HepG2 (cell line): ENCODE results near the gene TYMP. TPM values are rescaled to one million over a fixed set of nuclear protein-coding genes. Genes with fewer than 3 reads are reported as not detected.

Experiments used
- ATAC-seq: fragments of 200-7000 bp; cut with Tn5 transposase; 3 replicates; pipeline ENCODE4 v1.9.1; 2020; ENCODE audit warnings: mild to moderate bottlenecking, moderate library complexity
- BruUV-seq: library from RNA; stranded (reverse); fragments of 400-500 nt; replicated peaks from 2 replicates; lab custom pipeline; 2021; lab: Mats Ljungman, UMichigan
- CTCF ChIA-PET: fragments of 300-600 bp; formaldehyde crosslinking; extraction: SDS; loops from one replicate; lab custom pipeline; 2021; ENCODE audit warnings: low total read pairs, inconsistent platforms, low intra/inter-chr PET ratio; lab: Yijun Ruan, JAX
- POLR2A ChIA-PET: fragments of 350-600 bp; sonication (Branson Sonifier 250); formaldehyde crosslinking; loops from one replicate; lab custom pipeline; 2020; ENCODE audit warnings: antibody characterized with exemption, inconsistent platforms; lab: Yijun Ruan, JAX
- DNase-seq: peaks from one replicate; pipeline ENCODE4 v3.0.0-alpha.2; 2015; ENCODE audit warnings: low spot score
- FAIRE-seq: peaks from 3 replicates; lab custom pipeline; 2011; peaks lifted over from hg19 to GRCh38; lab: Jason Lieb, UNC
- H2AFZ ChIP-seq: one replicate; pipeline ENCODE4 v1.6.1; 2011; ENCODE audit warnings: low read length, inconsistent platforms
- H3K27ac ChIP-seq: fragments of 300-600 bp; 3 replicates; pipeline ENCODE4 v1.8.0; 2011; ENCODE audit warnings: mixed run types, mild to moderate bottlenecking, mixed read lengths, low read length, inconsistent platforms; ENCODE audit not compliant: insufficient read depth; ENCODE audit errors: extremely low read length
- H3K27me3 ChIP-seq, 2 experiments: fragments of 200-600 bp in 1 of 2; 2 replicates in 1 of 2; 3 replicates in 1 of 2; pipeline versions ENCODE4 v1.6.0 to v1.8.0; 2011; ENCODE audit warnings: low read length in 2 of 2, mild to moderate bottlenecking in 2 of 2, moderate library complexity in 2 of 2, inconsistent platforms in 1 of 2; ENCODE audit not compliant: insufficient read depth in 2 of 2, control insufficient read depth in 1 of 2
- H3K36me3 ChIP-seq, 2 experiments: fragments of 200-600 bp in 1 of 2; replicated peaks in 1 of 2; 2 replicates in 1 of 2; 3 replicates in 1 of 2; pipeline versions ENCODE4 v1.5.1 to v1.8.0; 2011; ENCODE audit warnings: low read length in 2 of 2, inconsistent platforms in 1 of 2; ENCODE audit not compliant: insufficient read depth in 2 of 2, control insufficient read depth in 1 of 2
- H3K4me1 ChIP-seq: 2 replicates; pipeline ENCODE4 v1.5.1; 2012; ENCODE audit warnings: low read length, inconsistent platforms; ENCODE audit not compliant: insufficient read depth
- H3K4me2 ChIP-seq: 2 replicates; pipeline ENCODE4 v1.6.0; 2011; ENCODE audit warnings: low read depth, low read length, inconsistent platforms
- H3K4me3 ChIP-seq, 3 experiments: fragments of 200-600 bp in 1 of 3; sonication (generic), shearing (Covaris generic) in 1 of 3; replicated peaks in 1 of 3; 2 replicates each; pipeline ENCODE4 v1.5.1; 2011 to 2016; ENCODE audit warnings: low read length in 3 of 3, inconsistent platforms in 2 of 3, low read depth in 2 of 3, mild to moderate bottlenecking in 2 of 3, control low read depth in 1 of 3, mixed read lengths in 1 of 3; ENCODE audit not compliant: insufficient read depth in 1 of 3
- H3K79me2 ChIP-seq: one replicate; pipeline ENCODE4 v1.6.1; 2011; ENCODE audit warnings: low read length, inconsistent platforms; ENCODE audit not compliant: insufficient read depth
- H3K9ac ChIP-seq: 2 replicates; pipeline ENCODE4 v1.6.0; 2011; ENCODE audit warnings: mild to moderate bottlenecking, low read depth, low read length, inconsistent platforms; ENCODE audit not compliant: insufficient read depth
- H3K9me3 ChIP-seq: 2 replicates; pipeline ENCODE4 v1.5.1; 2012; ENCODE audit warnings: mild to moderate bottlenecking, low read length
- H4K20me1 ChIP-seq: 2 replicates; pipeline ENCODE4 v1.6.0; 2011; ENCODE audit warnings: inconsistent platforms, mild to moderate bottlenecking, low read length, moderate library complexity; ENCODE audit not compliant: insufficient read depth
- ATF5 ChIP-seq: sonication (generic); formaldehyde crosslinking; IDR thresholded peaks from 2 replicates; pipeline ENCODE4 v1.4.0; 2020; ENCODE audit warnings: mild to moderate bottlenecking, low read depth, missing genetic modification reagents
- CBFB ChIP-seq: sonication (generic); formaldehyde crosslinking; IDR thresholded peaks from 2 replicates; pipeline ENCODE4 v1.4.0; 2020; ENCODE audit warnings: missing genetic modification reagents
- CC2D1A ChIP-seq: sonication (generic); formaldehyde crosslinking; IDR thresholded peaks from 2 replicates; pipeline ENCODE4 v1.8.1; 2023; ENCODE audit warnings: mild to moderate bottlenecking, missing genetic modification reagents
- DDIT3 ChIP-seq: sonication (generic); formaldehyde crosslinking; IDR thresholded peaks from 2 replicates; pipeline ENCODE4 v1.4.0; 2020; ENCODE audit warnings: mild to moderate bottlenecking, missing genetic modification reagents
- DRAP1 ChIP-seq: IDR thresholded peaks from 2 replicates; pipeline ENCODE4 v1.6.1; 2016; ENCODE audit warnings: missing genetic modification reagents, missing compliant biosample characterization
- EP300 ChIP-seq, 3 experiments: sonication (generic) in 1 of 3; formaldehyde crosslinking in 1 of 3; IDR thresholded peaks; 2 replicates each; pipeline versions ENCODE4 v1.5.1 to v1.6.1; 2011 to 2020; ENCODE audit warnings: low read depth in 2 of 3, low read length in 2 of 3, borderline replicate concordance in 1 of 3, improper control_type of control experiment in 1 of 3, mild to moderate bottlenecking in 1 of 3, missing genetic modification reagents in 1 of 3, moderate library complexity in 1 of 3
- FOXM1 ChIP-seq: sonication (generic); formaldehyde crosslinking; IDR thresholded peaks from 2 replicates; pipeline ENCODE4 v1.5.0; 2020; ENCODE audit warnings: missing genetic modification reagents
- HNF1B ChIP-seq: sonication (generic); formaldehyde crosslinking; IDR thresholded peaks from 2 replicates; pipeline ENCODE4 v1.5.1; 2020; ENCODE audit warnings: mild to moderate bottlenecking, moderate library complexity, missing genetic modification reagents
- HNRNPL ChIP-seq: fragments of 200-400 bp; formaldehyde crosslinking; IDR thresholded peaks from 2 replicates; pipeline ENCODE4 v1.6.1; 2017; ENCODE audit warnings: mild to moderate bottlenecking, low read depth, low read length
- HOXA5 ChIP-seq: sonication (generic); formaldehyde crosslinking; IDR thresholded peaks from 2 replicates; pipeline ENCODE4 v1.4.0; 2020; ENCODE audit warnings: missing genetic modification reagents
- MAX ChIP-seq: IDR thresholded peaks from 2 replicates; pipeline ENCODE4 v1.6.1; 2012; ENCODE audit warnings: inconsistent platforms
- NPAS2 ChIP-seq: sonication (generic); formaldehyde crosslinking; IDR thresholded peaks from 2 replicates; pipeline ENCODE4 v1.8.0; 2022; ENCODE audit warnings: mild to moderate bottlenecking, missing genetic modification reagents, borderline replicate concordance
- NR2F1 ChIP-seq, 2 experiments: fragments of 450-650 bp in 1 of 2; formaldehyde crosslinking in 1 of 2; IDR thresholded peaks; 2 replicates each; pipeline versions ENCODE4 v1.5.0 to v1.6.1; 2016 to 2020; ENCODE audit warnings: mild to moderate bottlenecking in 1 of 2, missing compliant biosample characterization in 1 of 2, missing genetic modification reagents in 1 of 2, moderate library complexity in 1 of 2
- RCOR2 ChIP-seq: IDR thresholded peaks from 2 replicates; pipeline ENCODE4 v1.6.1; 2016; ENCODE audit warnings: missing biosample characterization, missing genetic modification reagents
- RFXANK ChIP-seq: IDR thresholded peaks from 2 replicates; pipeline ENCODE4 v1.6.1; 2016
- SP1 ChIP-seq, 2 experiments: fragments of 450-650 bp in 1 of 2; sonication (generic) in 1 of 2; formaldehyde crosslinking in 1 of 2; IDR thresholded peaks; 2 replicates each; pipeline versions ENCODE4 v1.4.0 to v1.6.1; 2016 to 2020; ENCODE audit warnings: missing genetic modification reagents in 1 of 2
- TAF1 ChIP-seq: sonication (generic); formaldehyde crosslinking; IDR thresholded peaks from 2 replicates; pipeline ENCODE4 v1.4.0; 2020; ENCODE audit warnings: missing genetic modification reagents
- THAP7 ChIP-seq: sonication (generic); formaldehyde crosslinking; IDR thresholded peaks from 2 replicates; pipeline ENCODE4 v1.8.1; 2023; ENCODE audit warnings: mild to moderate bottlenecking, missing genetic modification reagents
- TP53 ChIP-seq: sonication (generic); formaldehyde crosslinking; conservative IDR thresholded peaks from 2 replicates; pipeline ENCODE4 v1.4.0; 2020; ENCODE audit warnings: missing genetic modification reagents
- ZNF607 ChIP-seq: sonication (generic); formaldehyde crosslinking; IDR thresholded peaks from 2 replicates; pipeline ENCODE4 v1.5.1; 2020; ENCODE audit warnings: missing genetic modification reagents, mild to moderate bottlenecking, borderline replicate concordance
- WGBS: methylation state at CpG from one replicate; pipeline ENCODE4 v1.1.6; 2017; ENCODE audit warnings: low lambda C conversion rate; 5-methylcytosine and 5-hydroxymethylcytosine counted together
- in situ Hi-C: cut with HindIII; loops from 2 replicates; pipeline ENCODE4 v1.10.0; 2017; ENCODE audit warnings: low pct_unique_long_range_greater_than_20kb; ENCODE audit not compliant: extremely low pct_ligation_motif_present
- intact Hi-C: fragments of 100-400 bp; cut with micrococcal nuclease; formaldehyde crosslinking; loops from one replicate; pipeline ENCODE4 v1.10.0; 2022; ENCODE audit not compliant: unreplicated experiment
- polyA plus RNA-seq, 8 experiments: library from polyadenylated mRNA; depleted of rRNA in 3 of 8; stranded (reverse) in 7 of 8; unstranded in 1 of 8; fragments of >200 nt; fragmentation: Illumina TruSeq in 4 of 8; extraction: Trizol in 4 of 8; gene quantifications; 2 replicates each; pipeline versions ENCODE4 v1.2.1 to v1.2.3, GENCODE V29; 2011 to 2016; ENCODE audit warnings: low read depth in 4 of 8, missing spikeins in 1 of 8, mixed read lengths in 1 of 8; ENCODE audit not compliant: insufficient read depth in 1 of 8
- total RNA-seq, 5 experiments: library from RNA; depleted of rRNA; stranded (reverse); fragments of >200 nt; fragmentation: Illumina TruSeq; extraction: Trizol; gene quantifications; 2 replicates each; pipeline ENCODE4 v1.2.3, GENCODE V29; 2016; ENCODE audit warnings: low read depth in 1 of 5

Gene TYMP
- total and polyA plus RNA-seq, 2 of the 13 experiments (the other 11 are each of a cell fraction or from before 2014, with no cell fraction given): 3.9 to 4.3 TPM

GRCh38 chr22:50528682-50529415, 963 bp downstream of the TYMP start:
- CTCF ChIA-PET: no interaction called here
- Histone ChIP-seq H4K20me1 (peaks cover 8% of the 10 kb centered on the region), H3K27me3 (0 out of 5 replicates have a peak, but pooled peaks cover 0 to 4% of the 10 kb centered on the region in 2 experiments), H2AFZ (no peak overlapping the region), H3K9me3 (no peaks in the 10 kb centered on the region), H3K27ac (no peak overlapping the region), H3K4me2 (no peak overlapping the region), H3K9ac (no peak overlapping the region), H3K4me3 (no peak overlapping the region; a peak in 1 of 6 replicates), H3K36me3 (no peaks in the 10 kb centered on the region), H3K79me2 (peaks cover 14% of the 10 kb centered on the region), H3K4me1 (peaks cover 72% of the 10 kb centered on the region)
- in situ Hi-C loops (no loop called here), intact Hi-C loops (loop anchor here (5.0 kb wide), 1 partner anchor 33 kb away; the partner anchor contains the start of gene SYCE3)
- ATAC-seq (no peak), DNase-seq (no peak), FAIRE-seq (no peak)
- BruUV-seq: no TSS peak
- 59% methylated on average over 3 of the region's 15 CpGs for WGBS
- POLR2A ChIA-PET: interaction anchor here (0.9 to 2.5 kb wide), 8 partner anchors 9 to 171 kb away, joined by 3 to 10 read pairs (median 6); partner anchors contain the start of genes KLHDC7B, LMF2, NCAPH2 and SYCE3
- TF ChIP-seq SP1 (IDR thresholded peaks at IDR 0.05): no peak
- TF ChIP-seq SP1 (CRISPR knock-in tag; IDR thresholded peaks at IDR 0.05): no peak
- no peak for TF ChIP-seq NPAS2 (CRISPR knock-in tag)
- TF ChIP-seq ATF5 (CRISPR knock-in tag): no peak
- no peak for TF ChIP-seq CC2D1A (CRISPR knock-in tag)
- TF ChIP-seq DDIT3 (CRISPR knock-in tag): no peak
- TF ChIP-seq FOXM1 (CRISPR knock-in tag): 0 out of 2 replicates have a peak, but pooled peaks have one; percentile 17
- peak; percentile 96 for TF ChIP-seq MAX
- 0 out of 4 replicates have a peak, but pooled peaks of 1 of the 2 experiments have one; percentile 17 for TF ChIP-seq NR2F1 (CRISPR knock-in tag; IDR thresholded peaks at IDR 0.05)
- TF ChIP-seq RFXANK: no peak
- no peak for TF ChIP-seq DRAP1 (CRISPR knock-in tag)
- TF ChIP-seq RCOR2 (CRISPR knock-in tag): no peak
- TF ChIP-seq TAF1 (CRISPR knock-in tag): no peak
- no peak for TF ChIP-seq CBFB (CRISPR knock-in tag)
- no peak for TF ChIP-seq HNF1B (CRISPR knock-in tag)
- 0 out of 2 replicates have a peak, but pooled peaks have one; percentile 19 for TF ChIP-seq THAP7 (CRISPR knock-in tag)
- TF ChIP-seq ZNF607: peak; percentile 45; the same call in 1 of the 2 replicates
- no peak for TF ChIP-seq TP53 (CRISPR knock-in tag)
- no peak for TF ChIP-seq EP300 (IDR thresholded peaks at IDR 0.05; ENCODE audit: low read depth in 2 of 2, low read length in 2 of 2)
- TF ChIP-seq EP300 (CRISPR knock-in tag; IDR thresholded peaks at IDR 0.05; ENCODE audit: borderline replicate concordance): no peak
- TF ChIP-seq HOXA5 (CRISPR knock-in tag): no peak
- TF ChIP-seq HNRNPL: peak; percentile 47; the same call in 1 of the 2 replicates
